HepG2 (cell line): ENCODE measurements around the gene PPM1H. TPM values are rescaled to one million over a fixed set of nuclear protein-coding genes. Genes with fewer than 3 reads are reported as not detected.
A peak's percentile ranks its signal among the peaks of the same experiment; 100 is the strongest.

ENCODE experiments used
- CHD4 ChIP-seq: fragments of 200-600 bp; sonication (generic); IDR thresholded peaks from 2 replicates; pipeline ENCODE4 v1.7.0; 2017; ENCODE audit warnings: mild to moderate bottlenecking, low read length, borderline replicate concordance
- ELF3 ChIP-seq: IDR thresholded peaks from 2 replicates; pipeline ENCODE4 v1.6.1; 2016; ENCODE audit warnings: missing genetic modification reagents, missing compliant biosample characterization
- GABPB1 ChIP-seq: IDR thresholded peaks from 2 replicates; pipeline ENCODE4 v1.6.1; 2016; ENCODE audit warnings: mild to moderate bottlenecking, missing genetic modification reagents, moderate library complexity, missing compliant biosample characterization
- GPN1 ChIP-seq: sonication (generic); formaldehyde crosslinking; IDR thresholded peaks from 2 replicates; pipeline ENCODE4 v1.5.1; 2020; ENCODE audit warnings: missing genetic modification reagents, borderline replicate concordance
- HHEX ChIP-seq: IDR thresholded peaks from 2 replicates; pipeline ENCODE4 v1.6.1; 2016; ENCODE audit warnings: control low read depth
- MEF2D ChIP-seq: sonication (generic); formaldehyde crosslinking; IDR thresholded peaks from 2 replicates; pipeline ENCODE4 v1.5.1; 2020; ENCODE audit warnings: mild to moderate bottlenecking, missing genetic modification reagents
- NFYB ChIP-seq: sonication (generic); formaldehyde crosslinking; IDR thresholded peaks from 2 replicates; pipeline ENCODE4 v1.4.0; 2020; ENCODE audit warnings: missing genetic modification reagents
- NR2F2 ChIP-seq: IDR thresholded peaks from 2 replicates; pipeline ENCODE4 v1.6.1; 2012; ENCODE audit warnings: low read depth, inconsistent platforms, borderline replicate concordance
- ZFP36 ChIP-seq: fragments of 150-350 bp; IDR thresholded peaks from 2 replicates; pipeline ENCODE4 v1.6.1; 2018; ENCODE audit warnings: borderline replicate concordance, low read length, low read depth; ENCODE audit not compliant: partially characterized antibody
- ZNF124 ChIP-seq: sonication (generic); formaldehyde crosslinking; IDR thresholded peaks from 2 replicates; pipeline ENCODE4 v1.4.0; 2020; ENCODE audit warnings: missing genetic modification reagents
- ZNF282 ChIP-seq: fragments of 450-650 bp; IDR thresholded peaks from 2 replicates; pipeline ENCODE4 v1.6.1; 2018; ENCODE audit not compliant: partially characterized antibody
- ZNF614 ChIP-seq: IDR thresholded peaks from 2 replicates; pipeline ENCODE4 v1.6.1; 2018; ENCODE audit warnings: missing biosample characterization, missing genetic modification reagents, inconsistent platforms, borderline replicate concordance
- ZNF883 ChIP-seq: sonication (generic); formaldehyde crosslinking; IDR thresholded peaks from 2 replicates; pipeline ENCODE4 v1.5.1; 2020; ENCODE audit warnings: mild to moderate bottlenecking, missing genetic modification reagents; ENCODE audit errors: not compliant biosample characterization
- polyA plus RNA-seq, 8 experiments: library from polyadenylated mRNA; depleted of rRNA in 3 of 8; stranded (reverse) in 7 of 8; unstranded in 1 of 8; fragments of >200 nt; fragmentation: Illumina TruSeq in 4 of 8; extraction: Trizol in 4 of 8; gene quantifications; 2 replicates each; pipeline versions ENCODE4 v1.2.1 to v1.2.3, GENCODE V29; 2011 to 2016; ENCODE audit warnings: low read depth in 4 of 8, missing spikeins in 1 of 8, mixed read lengths in 1 of 8; ENCODE audit not compliant: insufficient read depth in 1 of 8
- total RNA-seq, 5 experiments: library from RNA; depleted of rRNA; stranded (reverse); fragments of >200 nt; fragmentation: Illumina TruSeq; extraction: Trizol; gene quantifications; 2 replicates each; pipeline ENCODE4 v1.2.3, GENCODE V29; 2016; ENCODE audit warnings: low read depth in 1 of 5
- TF ChIP-seq, protein P1 (sequence below): sonication (generic); formaldehyde crosslinking; IDR thresholded peaks from 2 replicates; pipeline ENCODE4 v1.5.0; 2020; ENCODE audit warnings: mild to moderate bottlenecking, low read depth, missing genetic modification reagents, borderline replicate concordance
- TF ChIP-seq, protein P2 (sequence below): sonication (generic); formaldehyde crosslinking; IDR thresholded peaks from 2 replicates; pipeline ENCODE4 v1.4.0; 2020; ENCODE audit warnings: missing genetic modification reagents
- TF ChIP-seq, protein P3 (sequence below): IDR thresholded peaks from 2 replicates; pipeline ENCODE4 v1.6.1; 2012; ENCODE audit warnings: inconsistent platforms
- TF ChIP-seq, protein P4 (sequence below): sonication (generic); IDR thresholded peaks from 2 replicates; pipeline ENCODE4 v1.6.1; 2016; ENCODE audit warnings: low read depth, borderline replicate concordance
- TF ChIP-seq, protein P5 (sequence below): sonication (generic); formaldehyde crosslinking; IDR thresholded peaks from 2 replicates; pipeline ENCODE4 v1.4.0; 2020; ENCODE audit warnings: missing genetic modification reagents, borderline replicate concordance
- TF ChIP-seq, protein P6 (sequence below): sonication (generic); formaldehyde crosslinking; IDR thresholded peaks from 2 replicates; pipeline ENCODE4 v1.5.0; 2020; ENCODE audit warnings: missing genetic modification reagents
- TF ChIP-seq, protein P7 (sequence below): IDR thresholded peaks from 2 replicates; pipeline ENCODE4 v1.6.1; 2016; ENCODE audit warnings: missing compliant biosample characterization, missing genetic modification reagents, borderline replicate concordance

PPM1H gene
- total and polyA plus RNA-seq, 2 of the 13 experiments (the other 11 are each of a cell fraction or from before 2014, with no cell fraction given) = 29.1 to 38.1 TPM

DNA sequence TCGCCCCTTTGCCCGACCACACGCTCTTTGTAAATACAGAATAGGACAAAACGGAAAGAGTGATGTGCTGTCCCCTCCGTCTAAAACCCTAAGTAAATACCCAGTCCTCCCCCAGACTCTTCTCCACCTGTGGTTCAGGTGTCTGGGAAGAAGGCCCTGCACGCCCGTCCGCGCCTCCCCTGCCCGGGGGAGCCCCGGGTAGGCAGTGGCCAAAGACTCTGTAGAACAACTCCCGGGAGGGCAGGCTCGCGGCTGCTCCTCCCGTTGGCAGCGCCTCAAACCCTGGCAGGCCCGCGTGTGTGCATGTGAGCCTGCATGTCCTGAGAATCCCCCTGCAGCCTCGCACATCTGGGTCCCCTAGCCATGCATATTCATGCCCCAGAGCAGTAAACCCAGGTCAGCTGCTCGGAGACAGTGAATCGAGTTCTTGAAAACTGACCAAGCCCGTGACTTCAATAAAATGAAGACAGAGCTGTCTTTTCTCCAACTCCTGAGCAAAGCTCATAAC lies 302.5 kb downstream of the PPM1H start (continued):
- TF ChIP-seq, protein P1, sequence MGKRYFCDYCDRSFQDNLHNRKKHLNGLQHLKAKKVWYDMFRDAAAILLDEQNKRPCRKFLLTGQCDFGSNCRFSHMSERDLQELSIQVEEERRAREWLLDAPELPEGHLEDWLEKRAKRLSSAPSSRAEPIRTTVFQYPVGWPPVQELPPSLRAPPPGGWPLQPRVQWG (CRISPR knock-in tag) = no peak
- TF ChIP-seq, protein P2, sequence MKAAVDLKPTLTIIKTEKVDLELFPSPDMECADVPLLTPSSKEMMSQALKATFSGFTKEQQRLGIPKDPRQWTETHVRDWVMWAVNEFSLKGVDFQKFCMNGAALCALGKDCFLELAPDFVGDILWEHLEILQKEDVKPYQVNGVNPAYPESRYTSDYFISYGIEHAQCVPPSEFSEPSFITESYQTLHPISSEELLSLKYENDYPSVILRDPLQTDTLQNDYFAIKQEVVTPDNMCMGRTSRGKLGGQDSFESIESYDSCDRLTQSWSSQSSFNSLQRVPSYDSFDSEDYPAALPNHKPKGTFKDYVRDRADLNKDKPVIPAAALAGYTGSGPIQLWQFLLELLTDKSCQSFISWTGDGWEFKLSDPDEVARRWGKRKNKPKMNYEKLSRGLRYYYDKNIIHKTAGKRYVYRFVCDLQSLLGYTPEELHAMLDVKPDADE (CRISPR knock-in tag) = no peak
- no peak for TF ChIP-seq ELF3
- TF ChIP-seq ZNF883 (CRISPR knock-in tag) = no peak
- TF ChIP-seq HHEX (CRISPR knock-in tag) = no peak
- no peak for TF ChIP-seq ZNF282
- TF ChIP-seq ZFP36 = no peak
- no peak for TF ChIP-seq ZNF124 (CRISPR knock-in tag)
- TF ChIP-seq, protein P3, sequence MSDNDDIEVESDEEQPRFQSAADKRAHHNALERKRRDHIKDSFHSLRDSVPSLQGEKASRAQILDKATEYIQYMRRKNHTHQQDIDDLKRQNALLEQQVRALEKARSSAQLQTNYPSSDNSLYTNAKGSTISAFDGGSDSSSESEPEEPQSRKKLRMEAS = peak; percentile 61
- TF ChIP-seq, protein P4, sequence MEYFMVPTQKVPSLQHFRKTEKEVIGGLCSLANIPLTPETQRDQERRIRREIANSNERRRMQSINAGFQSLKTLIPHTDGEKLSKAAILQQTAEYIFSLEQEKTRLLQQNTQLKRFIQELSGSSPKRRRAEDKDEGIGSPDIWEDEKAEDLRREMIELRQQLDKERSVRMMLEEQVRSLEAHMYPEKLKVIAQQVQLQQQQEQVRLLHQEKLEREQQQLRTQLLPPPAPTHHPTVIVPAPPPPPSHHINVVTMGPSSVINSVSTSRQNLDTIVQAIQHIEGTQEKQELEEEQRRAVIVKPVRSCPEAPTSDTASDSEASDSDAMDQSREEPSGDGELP = no peak
- no peak for TF ChIP-seq NR2F2
- TF ChIP-seq GPN1 = no peak
- no peak for TF ChIP-seq MEF2D (CRISPR knock-in tag)
- TF ChIP-seq, protein P5, sequence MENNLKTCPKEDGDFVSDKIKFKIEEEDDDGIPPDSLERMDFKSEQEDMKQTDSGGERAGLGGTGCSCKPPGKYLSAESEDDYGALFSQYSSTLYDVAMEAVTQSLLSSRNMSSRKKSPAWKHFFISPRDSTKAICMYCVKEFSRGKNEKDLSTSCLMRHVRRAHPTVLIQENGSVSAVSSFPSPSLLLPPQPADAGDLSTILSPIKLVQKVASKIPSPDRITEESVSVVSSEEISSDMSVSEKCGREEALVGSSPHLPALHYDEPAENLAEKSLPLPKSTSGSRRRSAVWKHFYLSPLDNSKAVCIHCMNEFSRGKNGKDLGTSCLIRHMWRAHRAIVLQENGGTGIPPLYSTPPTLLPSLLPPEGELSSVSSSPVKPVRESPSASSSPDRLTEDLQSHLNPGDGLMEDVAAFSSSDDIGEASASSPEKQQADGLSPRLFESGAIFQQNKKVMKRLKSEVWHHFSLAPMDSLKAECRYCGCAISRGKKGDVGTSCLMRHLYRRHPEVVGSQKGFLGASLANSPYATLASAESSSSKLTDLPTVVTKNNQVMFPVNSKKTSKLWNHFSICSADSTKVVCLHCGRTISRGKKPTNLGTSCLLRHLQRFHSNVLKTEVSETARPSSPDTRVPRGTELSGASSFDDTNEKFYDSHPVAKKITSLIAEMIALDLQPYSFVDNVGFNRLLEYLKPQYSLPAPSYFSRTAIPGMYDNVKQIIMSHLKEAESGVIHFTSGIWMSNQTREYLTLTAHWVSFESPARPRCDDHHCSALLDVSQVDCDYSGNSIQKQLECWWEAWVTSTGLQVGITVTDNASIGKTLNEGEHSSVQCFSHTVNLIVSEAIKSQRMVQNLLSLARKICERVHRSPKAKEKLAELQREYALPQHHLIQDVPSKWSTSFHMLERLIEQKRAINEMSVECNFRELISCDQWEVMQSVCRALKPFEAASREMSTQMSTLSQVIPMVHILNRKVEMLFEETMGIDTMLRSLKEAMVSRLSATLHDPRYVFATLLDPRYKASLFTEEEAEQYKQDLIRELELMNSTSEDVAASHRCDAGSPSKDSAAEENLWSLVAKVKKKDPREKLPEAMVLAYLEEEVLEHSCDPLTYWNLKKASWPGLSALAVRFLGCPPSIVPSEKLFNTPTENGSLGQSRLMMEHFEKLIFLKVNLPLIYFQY (CRISPR knock-in tag) = no peak
- TF ChIP-seq GABPB1 = no peak
- TF ChIP-seq, protein P6, sequence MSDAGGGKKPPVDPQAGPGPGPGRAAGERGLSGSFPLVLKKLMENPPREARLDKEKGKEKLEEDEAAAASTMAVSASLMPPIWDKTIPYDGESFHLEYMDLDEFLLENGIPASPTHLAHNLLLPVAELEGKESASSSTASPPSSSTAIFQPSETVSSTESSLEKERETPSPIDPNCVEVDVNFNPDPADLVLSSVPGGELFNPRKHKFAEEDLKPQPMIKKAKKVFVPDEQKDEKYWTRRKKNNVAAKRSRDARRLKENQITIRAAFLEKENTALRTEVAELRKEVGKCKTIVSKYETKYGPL (CRISPR knock-in tag) = no peak
- TF ChIP-seq, protein P7, sequence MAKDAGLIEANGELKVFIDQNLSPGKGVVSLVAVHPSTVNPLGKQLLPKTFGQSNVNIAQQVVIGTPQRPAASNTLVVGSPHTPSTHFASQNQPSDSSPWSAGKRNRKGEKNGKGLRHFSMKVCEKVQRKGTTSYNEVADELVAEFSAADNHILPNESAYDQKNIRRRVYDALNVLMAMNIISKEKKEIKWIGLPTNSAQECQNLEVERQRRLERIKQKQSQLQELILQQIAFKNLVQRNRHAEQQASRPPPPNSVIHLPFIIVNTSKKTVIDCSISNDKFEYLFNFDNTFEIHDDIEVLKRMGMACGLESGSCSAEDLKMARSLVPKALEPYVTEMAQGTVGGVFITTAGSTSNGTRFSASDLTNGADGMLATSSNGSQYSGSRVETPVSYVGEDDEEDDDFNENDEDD (CRISPR knock-in tag) = 0 out of 2 replicates have a peak, but pooled peaks have one; percentile 37
- no peak for TF ChIP-seq ZNF614 (CRISPR knock-in tag)
- no peak for TF ChIP-seq NFYB
- no peak for TF ChIP-seq CHD4
